ENCODE data around the gene ITFG1. TPM values are rescaled to one million over a fixed set of nuclear protein-coding genes. Genes with fewer than 3 reads are reported as not detected.

ITFG1 gene
- total RNA-seq, 2 donors from 2014 or later = 17.8 to 24.6 TPM

GRCh38 chr16:47109361-47109760 lies 351.5 kb downstream of the ITFG1 start:
- no peaks in the 10 kb centered on the region for H3K9me3 ChIP-seq
- TF ChIP-seq CTCF (IDR thresholded peaks at IDR 0.05) (no peak), POLR2A (IDR thresholded peaks at IDR 0.05) (no peak)
- no peak overlapping the region for H3K27ac ChIP-seq
- 80 to 83% methylated on average over 5 of the region's 5 CpGs for WGBS, 2 donors
- intact Hi-C loops (cut with DNase I) = no loop called here
- H3K36me3 ChIP-seq (replicated peaks in 1 of 2; ENCODE audit: insufficient read depth in 1 of 2, low read depth in 2 of 2) = no peaks in the 10 kb centered on the region
- H3K4me3 ChIP-seq = no peak overlapping the region
- DNase-seq = no peak
- H3K27me3 ChIP-seq = no peaks in the 10 kb centered on the region
- ATAC-seq = no peak
- H3K4me1 ChIP-seq = no peaks in the 10 kb centered on the region

Small RNA genes within 50 kb of the gene (small RNA-seq; reads per million reads assigned to genes)
- gene RF00019 (not detected), gene RNA5SP425 (not detected)

Other genes with a start within 250 kb of the ITFG1 start
- gene PHKB, start 268 bp upstream of the ITFG1 start, total RNA-seq = 10 to 100 TPM; 41.5 to 72.5 TPM

Data from body of pancreas (tissue), 4 donors.